Measurements from ENCODE around the gene DNAAF9. TPM values are rescaled to one million over a fixed set of nuclear protein-coding genes. Genes with fewer than 3 reads are reported as not detected.

Gene DNAAF9
- total and polyA plus RNA-seq, 2 of the 4 experiments (the other 2 are of a cell fraction), result 7.9 to 8.2 TPM

DNA sequence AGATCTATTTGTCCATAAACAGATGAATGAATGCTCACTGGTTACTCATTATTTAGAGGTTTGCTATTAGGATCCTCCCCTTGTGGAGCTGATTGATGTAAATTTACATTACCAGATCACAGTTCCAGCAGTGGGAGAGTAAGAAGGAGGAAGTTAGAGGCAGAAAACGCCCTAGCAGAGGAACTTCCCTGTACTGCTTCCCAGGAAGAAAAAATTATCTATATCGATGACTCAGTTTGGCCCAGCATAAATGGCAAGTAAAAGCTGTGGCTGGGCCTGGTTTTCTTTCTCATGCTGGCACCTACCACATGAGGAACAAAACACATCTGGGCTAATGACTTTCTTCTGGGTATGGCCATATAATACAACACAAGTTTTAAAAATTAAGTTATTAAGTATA lies 35.7 kb downstream of the DNAAF9 start:
- Histone ChIP-seq H4K8ac (ENCODE audit: low read depth in 2 of 2, low read length in 2 of 2) (no peak overlapping the region), H3K23ac (ENCODE audit: low read depth, low read length) (no peak overlapping the region), H3K4me3 (ENCODE audit: insufficient read depth, low read depth, low read length) (no peak overlapping the region), H3K9me3 (ENCODE audit: control insufficient read depth, insufficient read depth, low read length) (no peaks in the 10 kb centered on the region), H3K4ac (ENCODE audit: low read depth, low read length) (no peak overlapping the region), H3K9ac (ENCODE audit: low read depth, low read length) (no peak overlapping the region), H3K27ac (ENCODE audit: insufficient read depth, low read length) (no peak overlapping the region), H4K91ac (ENCODE audit: insufficient read depth, low read depth, low read length) (no peak overlapping the region), H3K79me1 (ENCODE audit: low read depth in 1 of 2, low read length in 2 of 2) (peaks cover 0 to 5% of the 10 kb centered on the region in 2 experiments; a peak in 1 of 4 replicates), H3K4me2 (ENCODE audit: low read depth, low read length) (no peak overlapping the region), H3K36me3 (ENCODE audit: control insufficient read depth, insufficient read depth, low read length) (peaks cover 40% of the 10 kb centered on the region), H3K14ac (replicated peaks; ENCODE audit: low read depth, low read length) (no peak overlapping the region), H2BK15ac (ENCODE audit: low read depth, low read length) (no peak overlapping the region), H2AK5ac (ENCODE audit: low read depth, low read length) (no peak overlapping the region), H4K20me1 (ENCODE audit: insufficient read depth, low read length) (no peaks in the 10 kb centered on the region), H3K4me1 (ENCODE audit: control insufficient read depth, insufficient read depth, low read length) (no peaks in the 10 kb centered on the region), H2BK20ac (ENCODE audit: low read depth, low read length) (no peak overlapping the region), H3K18ac (ENCODE audit: low read depth, low read length) (no peak overlapping the region), H3K9me1 (ENCODE audit: insufficient read depth, low read length) (no peaks in the 10 kb centered on the region; the same call in 1 of the 2 replicates), H2AK9ac (replicated peaks; ENCODE audit: low read depth, low read length, poor library complexity) (no peak overlapping the region), H3K27me3 (ENCODE audit: control insufficient read depth, insufficient read depth, low read length) (no peaks in the 10 kb centered on the region), H2BK5ac (ENCODE audit: low read depth, low read length, poor library complexity, severe bottlenecking) (no peak overlapping the region), H3K56ac (ENCODE audit: extremely low read depth, insufficient read depth, low read length) (no peak overlapping the region), H2AFZ (replicated peaks; ENCODE audit: low read length, poor library complexity) (no peak overlapping the region), H4K5ac (ENCODE audit: low read depth, low read length) (no peak overlapping the region), H2BK120ac (ENCODE audit: low read depth, low read length) (no peak overlapping the region)
- CTCF ChIA-PET, result no interaction called here
- in situ Hi-C loops (cut with MboI; ENCODE audit: low sequenced_read_pairs), result no loop called here
- intact Hi-C loops (cut with micrococcal nuclease), result no loop called here
- dilution Hi-C loops (cut with HindIII; ENCODE audit: low sequenced_read_pairs, unreplicated experiment), result no loop called here
- TF ChIP-seq NFE2L2 (IDR thresholded peaks at IDR 0.05; ENCODE audit: low read depth, low read length) (no peak), MAZ (IDR thresholded peaks at IDR 0.05; ENCODE audit: borderline replicate concordance, low read depth, low read length) (no peak), FOS (IDR thresholded peaks at IDR 0.05; ENCODE audit: low read depth, low read length) (no peak), RFX5 (IDR thresholded peaks at IDR 0.05; ENCODE audit: low read depth, low read length) (no peak)
- TF ChIP-seq, protein P1, sequence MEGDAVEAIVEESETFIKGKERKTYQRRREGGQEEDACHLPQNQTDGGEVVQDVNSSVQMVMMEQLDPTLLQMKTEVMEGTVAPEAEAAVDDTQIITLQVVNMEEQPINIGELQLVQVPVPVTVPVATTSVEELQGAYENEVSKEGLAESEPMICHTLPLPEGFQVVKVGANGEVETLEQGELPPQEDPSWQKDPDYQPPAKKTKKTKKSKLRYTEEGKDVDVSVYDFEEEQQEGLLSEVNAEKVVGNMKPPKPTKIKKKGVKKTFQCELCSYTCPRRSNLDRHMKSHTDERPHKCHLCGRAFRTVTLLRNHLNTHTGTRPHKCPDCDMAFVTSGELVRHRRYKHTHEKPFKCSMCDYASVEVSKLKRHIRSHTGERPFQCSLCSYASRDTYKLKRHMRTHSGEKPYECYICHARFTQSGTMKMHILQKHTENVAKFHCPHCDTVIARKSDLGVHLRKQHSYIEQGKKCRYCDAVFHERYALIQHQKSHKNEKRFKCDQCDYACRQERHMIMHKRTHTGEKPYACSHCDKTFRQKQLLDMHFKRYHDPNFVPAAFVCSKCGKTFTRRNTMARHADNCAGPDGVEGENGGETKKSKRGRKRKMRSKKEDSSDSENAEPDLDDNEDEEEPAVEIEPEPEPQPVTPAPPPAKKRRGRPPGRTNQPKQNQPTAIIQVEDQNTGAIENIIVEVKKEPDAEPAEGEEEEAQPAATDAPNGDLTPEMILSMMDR (conservative IDR thresholded peaks at IDR 0.05; ENCODE audit: low read depth, low read length), result no peak
- TF ChIP-seq, protein P2, sequence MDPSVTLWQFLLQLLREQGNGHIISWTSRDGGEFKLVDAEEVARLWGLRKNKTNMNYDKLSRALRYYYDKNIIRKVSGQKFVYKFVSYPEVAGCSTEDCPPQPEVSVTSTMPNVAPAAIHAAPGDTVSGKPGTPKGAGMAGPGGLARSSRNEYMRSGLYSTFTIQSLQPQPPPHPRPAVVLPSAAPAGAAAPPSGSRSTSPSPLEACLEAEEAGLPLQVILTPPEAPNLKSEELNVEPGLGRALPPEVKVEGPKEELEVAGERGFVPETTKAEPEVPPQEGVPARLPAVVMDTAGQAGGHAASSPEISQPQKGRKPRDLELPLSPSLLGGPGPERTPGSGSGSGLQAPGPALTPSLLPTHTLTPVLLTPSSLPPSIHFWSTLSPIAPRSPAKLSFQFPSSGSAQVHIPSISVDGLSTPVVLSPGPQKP (IDR thresholded peaks at IDR 0.05; ENCODE audit: borderline replicate concordance, low read depth, low read length), result no peak
- BruUV-seq (replicated peaks), result no TSS peak
- no peak for DNase-seq
- POLR2A ChIA-PET (ENCODE audit: unreplicated experiment), result no interaction called here
- ATAC-seq (ENCODE audit: low read depth), result no peak
- WGBS, 2 experiments (ENCODE audit: extremely low coverage in 2 of 2, insufficient read length in 1 of 2), result no CpG with 5 or more reads among the region's 2 CpGs

All from IMR-90 (cell line).